Activated naive CD8-positive, alpha-beta T cell treated with anti-CD3 and anti-CD28 coated beads, Interleukin-2, amount 10 ng/mL, durations not matched to agents 7 days and 5 days (primary cell): ENCODE results near the gene CD44. TPM values are rescaled to one million over a fixed set of nuclear protein-coding genes. Genes with fewer than 3 reads are reported as not detected.

ENCODE experiments used
- ATAC-seq: fragments of 150-1000 bp; cut with Tn5 transposase; one replicate; pipeline ENCODE4 v1.10.0; 2021; ENCODE audit warnings: low read depth, moderate library complexity
- POLR2A ChIA-PET: fragments of 350-600 bp; sonication (Branson Sonifier 250); formaldehyde crosslinking; loops from one replicate; lab custom pipeline; 2021; ENCODE audit warnings: antibody characterized with exemption; lab: Charles Lee
- DNase-seq: peaks from one replicate; pipeline ENCODE4 v3.0.0; 2021
- H3K27ac Mint-ChIP-seq: one replicate; pipeline ENCODE4 v1.8.0; 2022; ENCODE audit warnings: mild to moderate bottlenecking, mixed read lengths
- H3K27me3 Mint-ChIP-seq: one replicate; pipeline ENCODE4 v1.8.0; 2022; ENCODE audit warnings: mild to moderate bottlenecking, moderate library complexity, mixed read lengths
- H3K36me3 Mint-ChIP-seq: one replicate; pipeline ENCODE4 v1.8.0; 2021; ENCODE audit warnings: mild to moderate bottlenecking, mixed read lengths
- H3K4me1 Mint-ChIP-seq: one replicate; pipeline ENCODE4 v1.8.0; 2021; ENCODE audit warnings: mixed read lengths
- H3K4me3 Mint-ChIP-seq: one replicate; pipeline ENCODE4 v1.8.0; 2022; ENCODE audit warnings: mild to moderate bottlenecking, moderate library complexity, mixed read lengths
- H3K9me3 Mint-ChIP-seq: one replicate; pipeline ENCODE4 v1.8.0; 2021; ENCODE audit warnings: mixed read lengths
- total RNA-seq, 2 experiments: library from RNA; stranded (reverse); gene quantifications; one replicate each; pipeline ENCODE4 v1.2.3, GENCODE V29; 2021

CD44 gene
- total RNA-seq, 2 experiments from 2014 or later, result 551 to 555 TPM

GRCh38 chr11:35136311-35136710 is 2.7 kb upstream of the CD44 start:
- no peaks in the 10 kb centered on the region for H3K27me3 Mint-ChIP-seq
- no peak overlapping the region for H3K4me3 Mint-ChIP-seq
- peaks cover 2% of the 10 kb centered on the region for H3K9me3 Mint-ChIP-seq
- no peak for DNase-seq
- H3K4me1 Mint-ChIP-seq, result peaks cover 38% of the 10 kb centered on the region
- no peak for ATAC-seq
- H3K27ac Mint-ChIP-seq, result no peak overlapping the region
- H3K36me3 Mint-ChIP-seq, result peaks cover 5% of the 10 kb centered on the region
- POLR2A ChIA-PET, result no interaction called here

- H3K27me3 Mint-ChIP-seq, result no peaks in the 10 kb centered on the region
- H3K36me3 Mint-ChIP-seq, result peaks cover 12% of the 10 kb centered on the region
- ATAC-seq (no peak), DNase-seq (no peak)
- H3K9me3 Mint-ChIP-seq, result peaks cover 2% of the 10 kb centered on the region
- peak overlapping the region; percentile 93 for H3K4me3 Mint-ChIP-seq
- POLR2A ChIA-PET, result interaction anchor here (0.8 to 5.0 kb wide), 9 partner anchors 28 to 136 kb away, joined by 3 to 87 read pairs (median 15); no protein-coding TSS in a partner anchor
- peaks cover 41% of the 10 kb centered on the region for H3K4me1 Mint-ChIP-seq
- H3K27ac Mint-ChIP-seq, result peak overlapping the region; percentile 84
These were observed 913 bp upstream of the CD44 start for GRCh38 chr11:35138058-35138457.

DNA sequence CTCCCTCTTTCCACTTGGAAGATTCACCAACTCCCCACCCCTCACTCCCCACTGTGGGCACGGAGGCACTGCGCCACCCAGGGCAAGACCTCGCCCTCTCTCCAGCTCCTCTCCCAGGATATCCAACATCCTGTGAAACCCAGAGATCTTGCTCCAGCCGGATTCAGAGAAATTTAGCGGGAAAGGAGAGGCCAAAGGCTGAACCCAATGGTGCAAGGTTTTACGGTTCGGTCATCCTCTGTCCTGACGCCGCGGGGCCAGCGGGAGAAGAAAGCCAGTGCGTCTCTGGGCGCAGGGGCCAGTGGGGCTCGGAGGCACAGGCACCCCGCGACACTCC is 397 bp upstream of the CD44 start:
- H3K9me3 Mint-ChIP-seq, result peaks cover 1% of the 10 kb centered on the region

GRCh38 chr11:35139722-35140282 is 831 bp downstream of the CD44 start:
- H3K4me1 Mint-ChIP-seq, result peaks cover 49% of the 10 kb centered on the region
- POLR2A ChIA-PET, result interaction anchor here (0.8 to 5.0 kb wide), 28 partner anchors 8 to 217 kb away, joined by 3 to 87 read pairs (median 6); no protein-coding TSS in a partner anchor
- no peaks in the 10 kb centered on the region for H3K27me3 Mint-ChIP-seq
- no peak for DNase-seq
- peak overlapping the region; percentile 84 for H3K27ac Mint-ChIP-seq
- no peak for ATAC-seq
- H3K36me3 Mint-ChIP-seq, result peaks cover 11% of the 10 kb centered on the region
- no peaks in the 10 kb centered on the region for H3K9me3 Mint-ChIP-seq
- peak overlapping the region; percentile 93 for H3K4me3 Mint-ChIP-seq

More for the DNA sequence above, 397 bp upstream of the CD44 start:
- peaks cover 45% of the 10 kb centered on the region for H3K4me1 Mint-ChIP-seq
- H3K36me3 Mint-ChIP-seq, result peaks cover 13% of the 10 kb centered on the region
- peak overlapping the region; percentile 84 for H3K27ac Mint-ChIP-seq
- POLR2A ChIA-PET, result interaction anchor here (0.8 to 5.0 kb wide), 15 partner anchors 10 to 136 kb away, joined by 3 to 87 read pairs (median 11); no protein-coding TSS in a partner anchor
- DNase-seq, result no peak
- H3K27me3 Mint-ChIP-seq, result no peaks in the 10 kb centered on the region
- no peak for ATAC-seq
- H3K4me3 Mint-ChIP-seq, result peak overlapping the region; percentile 93

- Mint-ChIP-seq H3K9me3 (no peaks in the 10 kb centered on the region), H3K36me3 (peaks cover 22% of the 10 kb centered on the region), H3K4me3 (peak overlapping the region; percentile 93), H3K4me1 (peaks cover 60% of the 10 kb centered on the region), H3K27ac (peak overlapping the region; percentile 84), H3K27me3 (no peaks in the 10 kb centered on the region)
- DNase-seq, result no peak
- no peak for ATAC-seq
- POLR2A ChIA-PET, result interaction anchor here (1.2 to 5.0 kb wide), 10 partner anchors 17 to 95 kb away, joined by 3 to 87 read pairs (median 18); no protein-coding TSS in a partner anchor
These were observed 2.1 kb downstream of the CD44 start for GRCh38 chr11:35141071-35141470.

- no peaks in the 10 kb centered on the region for H3K9me3 Mint-ChIP-seq
- peaks cover 26% of the 10 kb centered on the region for H3K36me3 Mint-ChIP-seq
- POLR2A ChIA-PET, result interaction anchor here (1.2 to 5.0 kb wide), 7 partner anchors 17 to 95 kb away, joined by 3 to 87 read pairs (median 38); no protein-coding TSS in a partner anchor
- peak overlapping the region; percentile 93 for H3K4me3 Mint-ChIP-seq
- H3K4me1 Mint-ChIP-seq, result peaks cover 65% of the 10 kb centered on the region
- H3K27ac Mint-ChIP-seq, result peak overlapping the region; percentile 84
- ATAC-seq, result no peak
- H3K27me3 Mint-ChIP-seq, result no peaks in the 10 kb centered on the region
- no peak for DNase-seq
These were observed 2.6 kb downstream of the CD44 start for GRCh38 chr11:35141571-35141971.

DNA sequence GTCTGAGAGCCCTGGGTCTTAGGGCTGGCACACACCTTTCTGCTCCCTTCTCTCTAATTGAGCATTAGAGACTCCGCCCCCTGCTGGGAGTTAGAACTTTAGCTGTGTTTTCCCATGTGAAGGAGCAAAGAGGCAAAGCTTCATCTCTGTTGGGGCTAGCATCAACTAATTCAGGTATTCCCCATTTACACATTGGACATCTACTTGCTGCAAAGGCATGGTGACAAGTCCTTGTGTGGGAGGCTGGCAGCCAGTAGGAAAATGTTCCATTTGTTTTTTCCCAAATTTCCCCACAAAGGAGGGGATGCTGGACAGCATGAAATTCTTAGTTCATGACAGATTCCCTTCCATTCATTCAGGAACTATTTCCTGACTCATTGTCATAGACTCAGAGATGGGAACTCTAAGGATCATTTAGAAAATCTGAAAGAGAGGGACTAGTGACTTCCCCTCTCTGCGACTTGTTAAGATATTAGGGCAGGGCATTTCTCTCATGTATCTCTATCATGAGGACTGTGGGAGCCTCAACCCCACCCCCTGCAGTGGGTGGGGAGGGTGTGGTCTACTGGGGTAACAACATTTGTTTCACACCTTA is 3.6 kb downstream of the CD44 start:
- POLR2A ChIA-PET, result interaction anchor here (4.9 to 5.0 kb wide), 3 partner anchors 24 to 59 kb away, joined by 50 to 87 read pairs (median 54); no protein-coding TSS in a partner anchor
- Mint-ChIP-seq H3K4me3 (peak overlapping the region; percentile 72), H3K4me1 (peaks cover 67% of the 10 kb centered on the region), H3K27me3 (no peaks in the 10 kb centered on the region), H3K27ac (peak overlapping the region; percentile 48), H3K36me3 (peaks cover 35% of the 10 kb centered on the region), H3K9me3 (no peaks in the 10 kb centered on the region)
- ATAC-seq (no peak), DNase-seq (no peak)

- no peaks in the 10 kb centered on the region for H3K9me3 Mint-ChIP-seq
- H3K27me3 Mint-ChIP-seq, result no peaks in the 10 kb centered on the region
- peak overlapping the region; percentile 89 for H3K27ac Mint-ChIP-seq
- POLR2A ChIA-PET, result interaction anchor here (0.7 to 1.5 kb wide), 9 partner anchors 22 to 100 kb away, joined by 3 to 8 read pairs (median 3); no protein-coding TSS in a partner anchor
- peaks cover 43% of the 10 kb centered on the region for H3K36me3 Mint-ChIP-seq
- ATAC-seq (no peak), DNase-seq (no peak)
- peaks cover 68% of the 10 kb centered on the region for H3K4me1 Mint-ChIP-seq
- H3K4me3 Mint-ChIP-seq, result peak overlapping the region; percentile 80
These were observed 4.5 kb downstream of the CD44 start for GRCh38 chr11:35143297-35144135.

- peak overlapping the region; percentile 89 for H3K27ac Mint-ChIP-seq
- no peaks in the 10 kb centered on the region for H3K27me3 Mint-ChIP-seq
- DNase-seq (peak; percentile 66), ATAC-seq (peak; percentile 56)
- H3K9me3 Mint-ChIP-seq, result no peaks in the 10 kb centered on the region
- peaks cover 50% of the 10 kb centered on the region for H3K36me3 Mint-ChIP-seq
- POLR2A ChIA-PET, result interaction anchor here (0.6 to 1.5 kb wide), 10 partner anchors 16 to 100 kb away, joined by 3 to 8 read pairs (median 3); no protein-coding TSS in a partner anchor
- peaks cover 74% of the 10 kb centered on the region for H3K4me1 Mint-ChIP-seq
- peak overlapping the region; percentile 80 for H3K4me3 Mint-ChIP-seq
These were observed 5.3 kb downstream of the CD44 start for GRCh38 chr11:35144136-35144741.

- H3K36me3 Mint-ChIP-seq, result peaks cover 55% of the 10 kb centered on the region
- ATAC-seq (no peak), DNase-seq (no peak)
- POLR2A ChIA-PET, result interaction anchor here (0.6 to 6.0 kb wide), 12 partner anchors 15 to 101 kb away, joined by 3 to 57 read pairs (median 4); no protein-coding TSS in a partner anchor
- peak overlapping the region; percentile 90 for H3K27ac Mint-ChIP-seq
- no peaks in the 10 kb centered on the region for H3K27me3 Mint-ChIP-seq
- peaks cover 79% of the 10 kb centered on the region for H3K4me1 Mint-ChIP-seq
- H3K9me3 Mint-ChIP-seq, result peaks cover 1% of the 10 kb centered on the region
- H3K4me3 Mint-ChIP-seq, result peak overlapping the region; percentile 80
These were observed 5.8 kb downstream of the CD44 start for GRCh38 chr11:35144806-35145205.

DNA sequence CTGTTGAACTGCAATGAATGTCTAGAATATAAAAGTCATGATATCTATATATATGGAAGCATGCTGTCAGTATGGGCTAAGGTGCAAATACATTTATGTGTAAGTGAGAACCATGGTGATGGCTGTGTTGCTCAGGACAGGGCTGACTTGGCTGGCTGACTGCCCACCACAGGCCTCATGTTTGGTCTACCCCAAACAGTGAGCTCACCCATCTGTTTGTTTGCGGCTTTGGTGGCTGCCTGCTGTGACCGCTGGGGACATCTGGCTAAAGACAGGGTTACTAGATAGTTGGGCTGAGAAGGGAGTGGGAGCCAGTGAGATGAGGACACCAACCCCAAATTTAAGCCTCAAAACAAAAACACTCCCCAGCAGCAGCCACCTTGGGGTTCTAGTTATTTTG is 6.3 kb downstream of the CD44 start:
- Mint-ChIP-seq H3K27ac (peak overlapping the region; percentile 90), H3K4me1 (peaks cover 79% of the 10 kb centered on the region), H3K4me3 (peak overlapping the region; percentile 80), H3K36me3 (peaks cover 60% of the 10 kb centered on the region), H3K27me3 (no peaks in the 10 kb centered on the region), H3K9me3 (peaks cover 1% of the 10 kb centered on the region)
- no peak for ATAC-seq
- POLR2A ChIA-PET, result interaction anchor here (0.6 to 6.0 kb wide), 8 partner anchors 15 to 101 kb away, joined by 3 to 57 read pairs (median 6); no protein-coding TSS in a partner anchor
- DNase-seq, result no peak

- Mint-ChIP-seq H3K27ac (peak overlapping the region; percentile 90), H3K27me3 (no peaks in the 10 kb centered on the region), H3K36me3 (peaks cover 68% of the 10 kb centered on the region), H3K4me1 (peaks cover 84% of the 10 kb centered on the region), H3K9me3 (peaks cover 1% of the 10 kb centered on the region), H3K4me3 (peak overlapping the region; percentile 80)
- POLR2A ChIA-PET, result interaction anchor here (0.6 to 6.0 kb wide), 13 partner anchors 9 to 137 kb away, joined by 3 to 57 read pairs (median 4); no protein-coding TSS in a partner anchor
- DNase-seq, result no peak
- peak; percentile 9 for ATAC-seq
These were observed 7.1 kb downstream of the CD44 start for GRCh38 chr11:35146074-35146521.
